Measurements from ENCODE around the gene FGR.
A peak's percentile ranks its signal among the peaks of the same experiment; 100 is the strongest.

The FGR gene

GRCh38 chr1:27577504-27578188 lies 57.3 kb downstream of the FGR start (continued):
- TF ChIP-seq, protein P1, sequence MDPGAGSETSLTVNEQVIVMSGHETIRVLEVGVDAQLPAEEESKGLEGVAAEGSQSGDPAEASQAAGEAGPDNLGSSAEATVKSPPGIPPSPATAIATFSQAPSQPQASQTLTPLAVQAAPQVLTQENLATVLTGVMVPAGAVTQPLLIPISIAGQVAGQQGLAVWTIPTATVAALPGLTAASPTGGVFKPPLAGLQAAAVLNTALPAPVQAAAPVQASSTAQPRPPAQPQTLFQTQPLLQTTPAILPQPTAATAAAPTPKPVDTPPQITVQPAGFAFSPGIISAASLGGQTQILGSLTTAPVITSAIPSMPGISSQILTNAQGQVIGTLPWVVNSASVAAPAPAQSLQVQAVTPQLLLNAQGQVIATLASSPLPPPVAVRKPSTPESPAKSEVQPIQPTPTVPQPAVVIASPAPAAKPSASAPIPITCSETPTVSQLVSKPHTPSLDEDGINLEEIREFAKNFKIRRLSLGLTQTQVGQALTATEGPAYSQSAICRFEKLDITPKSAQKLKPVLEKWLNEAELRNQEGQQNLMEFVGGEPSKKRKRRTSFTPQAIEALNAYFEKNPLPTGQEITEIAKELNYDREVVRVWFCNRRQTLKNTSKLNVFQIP (CRISPR knock-in tag; IDR thresholded peaks at IDR 0.05; ENCODE audit: borderline replicate concordance, low read depth), result no peak
- TF ChIP-seq ZNF70 (CRISPR knock-in tag; IDR thresholded peaks at IDR 0.05), result no peak
- no peak for TF ChIP-seq ISL1 (CRISPR knock-in tag; IDR thresholded peaks at IDR 0.05)
- no peak for TF ChIP-seq ZFP30 (CRISPR knock-in tag; IDR thresholded peaks at IDR 0.05)
- no peak for TF ChIP-seq ZNF8 (CRISPR knock-in tag; IDR thresholded peaks at IDR 0.05)
- no peak for TF ChIP-seq ZNF565 (CRISPR knock-in tag; conservative IDR thresholded peaks at IDR 0.05; ENCODE audit: low read depth)
- TF ChIP-seq RARB (CRISPR knock-in tag; IDR thresholded peaks at IDR 0.05), result no peak

- TF ChIP-seq ESRRG (CRISPR knock-in tag; IDR thresholded peaks at IDR 0.05) (no peak), PPARA (CRISPR knock-in tag; IDR thresholded peaks at IDR 0.05; ENCODE audit: borderline replicate concordance) (no peak), ZNF565 (CRISPR knock-in tag; conservative IDR thresholded peaks at IDR 0.05; ENCODE audit: low read depth) (no peak), GLIS3 (CRISPR knock-in tag; IDR thresholded peaks at IDR 0.05) (no peak), OSR1 (CRISPR knock-in tag; IDR thresholded peaks at IDR 0.05) (no peak), PATZ1 (CRISPR knock-in tag; IDR thresholded peaks at IDR 0.05; ENCODE audit: borderline replicate concordance) (no peak), ZNF70 (CRISPR knock-in tag; IDR thresholded peaks at IDR 0.05) (no peak), BACH2 (CRISPR knock-in tag; IDR thresholded peaks at IDR 0.05; ENCODE audit: borderline replicate concordance) (no peak), ISL1 (CRISPR knock-in tag; IDR thresholded peaks at IDR 0.05) (no peak), ARNTL (CRISPR knock-in tag; IDR thresholded peaks at IDR 0.05; ENCODE audit: borderline replicate concordance, low read depth) (no peak), RARB (CRISPR knock-in tag; IDR thresholded peaks at IDR 0.05) (no peak), ZFP3 (CRISPR knock-in tag; IDR thresholded peaks at IDR 0.05) (no peak)
- ATAC-seq, result no peak
Measured at GRCh38 chr1:27576806-27577227, 58.2 kb downstream of the FGR start.

DNA sequence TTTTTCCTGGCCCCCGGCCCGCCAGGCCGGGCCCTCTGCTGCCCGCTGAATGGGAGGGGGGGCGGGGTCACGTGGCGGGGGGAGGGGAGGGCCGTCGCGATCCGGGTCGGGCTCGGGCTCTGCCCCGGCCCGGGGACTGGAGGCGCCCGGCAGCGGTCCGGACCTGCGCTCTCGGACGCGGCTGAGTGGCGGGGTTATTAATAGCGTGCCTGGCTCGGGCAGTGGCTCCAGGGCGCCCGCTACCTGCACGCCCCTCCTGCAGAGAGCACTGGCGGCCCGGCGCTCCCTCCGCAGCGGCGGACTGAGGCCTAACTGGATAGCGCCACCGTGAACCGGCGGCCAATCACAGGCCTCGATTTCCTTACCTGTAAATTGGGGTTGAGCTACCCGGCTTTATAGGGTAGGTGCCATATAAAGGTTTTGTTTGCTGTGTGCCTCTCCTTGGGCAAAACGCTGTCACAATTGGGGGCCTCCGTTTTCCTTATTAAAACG lies 59.1 kb downstream of the FGR start:
- no peak for TF ChIP-seq ZFP3 (CRISPR knock-in tag; IDR thresholded peaks at IDR 0.05)
- no peak for TF ChIP-seq ISL1 (CRISPR knock-in tag; IDR thresholded peaks at IDR 0.05)
- no peak for TF ChIP-seq ZNF565 (CRISPR knock-in tag; conservative IDR thresholded peaks at IDR 0.05; ENCODE audit: low read depth)
- no peak for TF ChIP-seq PPARA (CRISPR knock-in tag; IDR thresholded peaks at IDR 0.05; ENCODE audit: borderline replicate concordance)
- no peak for TF ChIP-seq TSHZ2 (CRISPR knock-in tag; IDR thresholded peaks at IDR 0.05)
- TF ChIP-seq ESRRG (CRISPR knock-in tag; IDR thresholded peaks at IDR 0.05), result no peak
- no peak for TF ChIP-seq ZNF8 (CRISPR knock-in tag; IDR thresholded peaks at IDR 0.05)
- TF ChIP-seq ZC3H10 (CRISPR knock-in tag; IDR thresholded peaks at IDR 0.05), result no peak
- no peak for TF ChIP-seq CSRNP3 (CRISPR knock-in tag; IDR thresholded peaks at IDR 0.05)
- no peak for TF ChIP-seq TCF4 (CRISPR knock-in tag; IDR thresholded peaks at IDR 0.05; ENCODE audit: borderline replicate concordance)
- TF ChIP-seq, protein P1 (CRISPR knock-in tag; IDR thresholded peaks at IDR 0.05; ENCODE audit: borderline replicate concordance, low read depth), result no peak
- no peak for TF ChIP-seq CSDC2 (CRISPR knock-in tag; IDR thresholded peaks at IDR 0.05)
- no peak for TF ChIP-seq SNAI2 (CRISPR knock-in tag; IDR thresholded peaks at IDR 0.05)
- no peak for TF ChIP-seq PATZ1 (CRISPR knock-in tag; IDR thresholded peaks at IDR 0.05; ENCODE audit: borderline replicate concordance)
- no peak for TF ChIP-seq ARNTL (CRISPR knock-in tag; IDR thresholded peaks at IDR 0.05; ENCODE audit: borderline replicate concordance, low read depth)
- no peak for TF ChIP-seq ZNF70 (CRISPR knock-in tag; IDR thresholded peaks at IDR 0.05)
- TF ChIP-seq, protein P2, sequence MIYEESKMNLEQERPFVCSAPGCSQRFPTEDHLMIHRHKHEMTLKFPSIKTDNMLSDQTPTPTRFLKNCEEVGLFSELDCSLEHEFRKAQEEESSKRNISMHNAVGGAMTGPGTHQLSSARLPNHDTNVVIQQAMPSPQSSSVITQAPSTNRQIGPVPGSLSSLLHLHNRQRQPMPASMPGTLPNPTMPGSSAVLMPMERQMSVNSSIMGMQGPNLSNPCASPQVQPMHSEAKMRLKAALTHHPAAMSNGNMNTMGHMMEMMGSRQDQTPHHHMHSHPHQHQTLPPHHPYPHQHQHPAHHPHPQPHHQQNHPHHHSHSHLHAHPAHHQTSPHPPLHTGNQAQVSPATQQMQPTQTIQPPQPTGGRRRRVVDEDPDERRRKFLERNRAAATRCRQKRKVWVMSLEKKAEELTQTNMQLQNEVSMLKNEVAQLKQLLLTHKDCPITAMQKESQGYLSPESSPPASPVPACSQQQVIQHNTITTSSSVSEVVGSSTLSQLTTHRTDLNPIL (CRISPR knock-in tag; IDR thresholded peaks at IDR 0.05; ENCODE audit: low read depth), result no peak
- no peak for TF ChIP-seq TOX (CRISPR knock-in tag; IDR thresholded peaks at IDR 0.05; ENCODE audit: borderline replicate concordance)
- TF ChIP-seq ZFP30 (CRISPR knock-in tag; IDR thresholded peaks at IDR 0.05), result no peak
- no peak for TF ChIP-seq GLIS3 (CRISPR knock-in tag; IDR thresholded peaks at IDR 0.05)
- peak; percentile 56 for ATAC-seq
